HL-60 (cell line): Measurements from ENCODE around the gene BPIFA2.

Experiments used
- CTCF ChIP-seq: IDR thresholded peaks from one replicate; pipeline ENCODE4 v1.5.1; 2011; ENCODE audit warnings: low read length, control low read depth, inconsistent platforms; ENCODE audit not compliant: insufficient read depth
- GABPA ChIP-seq: IDR thresholded peaks from 2 replicates; pipeline ENCODE4 v1.6.1; 2012; ENCODE audit warnings: low read depth
- POLR2AphosphoS5 ChIP-seq: IDR thresholded peaks from 2 replicates; pipeline ENCODE4 v1.6.1; 2012; ENCODE audit warnings: low read depth
- SPI1 ChIP-seq: IDR thresholded peaks from 2 replicates; pipeline ENCODE4 v1.6.1; 2012; ENCODE audit warnings: low read depth, mild to moderate bottlenecking, borderline replicate concordance
- TF ChIP-seq, protein P1 (sequence below): IDR thresholded peaks from 2 replicates; pipeline ENCODE4 v1.6.1; 2012; ENCODE audit warnings: low read depth; ENCODE audit not compliant: insufficient replicate concordance

DNA sequence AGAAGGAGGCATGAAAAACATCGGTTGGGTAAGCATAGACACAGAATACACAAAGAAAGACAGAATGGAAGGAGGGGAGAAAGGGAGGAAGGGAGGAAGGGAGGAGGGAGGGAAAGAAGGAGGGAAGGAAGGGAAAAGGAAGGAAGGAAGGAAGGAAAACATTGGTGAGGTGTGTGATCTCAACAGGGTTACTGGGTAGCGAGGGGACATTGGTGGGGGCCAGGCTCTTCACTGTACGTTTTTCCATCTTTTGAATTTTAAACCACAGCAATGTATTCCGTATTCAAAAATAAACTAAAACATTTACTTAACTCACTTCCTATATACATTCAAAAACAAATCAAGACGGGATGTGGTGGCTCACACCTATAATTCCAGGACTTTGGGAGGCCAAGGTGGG is 20.7 kb upstream of the BPIFA2 start:
- no peak for TF ChIP-seq POLR2AphosphoS5
- TF ChIP-seq CTCF = no peak
- no peak for TF ChIP-seq GABPA
- TF ChIP-seq, protein P1, sequence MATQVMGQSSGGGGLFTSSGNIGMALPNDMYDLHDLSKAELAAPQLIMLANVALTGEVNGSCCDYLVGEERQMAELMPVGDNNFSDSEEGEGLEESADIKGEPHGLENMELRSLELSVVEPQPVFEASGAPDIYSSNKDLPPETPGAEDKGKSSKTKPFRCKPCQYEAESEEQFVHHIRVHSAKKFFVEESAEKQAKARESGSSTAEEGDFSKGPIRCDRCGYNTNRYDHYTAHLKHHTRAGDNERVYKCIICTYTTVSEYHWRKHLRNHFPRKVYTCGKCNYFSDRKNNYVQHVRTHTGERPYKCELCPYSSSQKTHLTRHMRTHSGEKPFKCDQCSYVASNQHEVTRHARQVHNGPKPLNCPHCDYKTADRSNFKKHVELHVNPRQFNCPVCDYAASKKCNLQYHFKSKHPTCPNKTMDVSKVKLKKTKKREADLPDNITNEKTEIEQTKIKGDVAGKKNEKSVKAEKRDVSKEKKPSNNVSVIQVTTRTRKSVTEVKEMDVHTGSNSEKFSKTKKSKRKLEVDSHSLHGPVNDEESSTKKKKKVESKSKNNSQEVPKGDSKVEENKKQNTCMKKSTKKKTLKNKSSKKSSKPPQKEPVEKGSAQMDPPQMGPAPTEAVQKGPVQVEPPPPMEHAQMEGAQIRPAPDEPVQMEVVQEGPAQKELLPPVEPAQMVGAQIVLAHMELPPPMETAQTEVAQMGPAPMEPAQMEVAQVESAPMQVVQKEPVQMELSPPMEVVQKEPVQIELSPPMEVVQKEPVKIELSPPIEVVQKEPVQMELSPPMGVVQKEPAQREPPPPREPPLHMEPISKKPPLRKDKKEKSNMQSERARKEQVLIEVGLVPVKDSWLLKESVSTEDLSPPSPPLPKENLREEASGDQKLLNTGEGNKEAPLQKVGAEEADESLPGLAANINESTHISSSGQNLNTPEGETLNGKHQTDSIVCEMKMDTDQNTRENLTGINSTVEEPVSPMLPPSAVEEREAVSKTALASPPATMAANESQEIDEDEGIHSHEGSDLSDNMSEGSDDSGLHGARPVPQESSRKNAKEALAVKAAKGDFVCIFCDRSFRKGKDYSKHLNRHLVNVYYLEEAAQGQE = no peak
- TF ChIP-seq SPI1 = no peak
